Heart left ventricle (tissue), 16 donors: Measurements from ENCODE around the gene FAM149A. TPM values are rescaled to one million over a fixed set of nuclear protein-coding genes. Genes with fewer than 3 reads are reported as not detected.
A peak's percentile ranks its signal among the peaks of the same experiment; 100 is the strongest.

Experiments
- ATAC-seq, 4 donors: fragments of 200-7000 bp; cut with Tn5 transposase; one replicate each; pipeline ENCODE4 v1.9.1; 2020 to 2022; ENCODE audit warnings: moderate library complexity in 4 of 4, mild to moderate bottlenecking in 3 of 4, moderate number of reproducible peaks in 1 of 4
- DNase-seq, 5 donors: peaks; one replicate each; pipeline ENCODE4 v3.0.0-alpha.2; 2020
- H3K27ac ChIP-seq, 12 donors: fragments of 200-600 bp; sonication (generic) in 4 of 12; one replicate each; pipeline versions ENCODE4 v1.5.0 to v1.8.0; 2016 to 2022; ENCODE audit warnings: mild to moderate bottlenecking in 2 of 12
- H3K27me3 ChIP-seq, 9 donors: fragments of 200-600 bp; sonication (generic) in 2 of 9; one replicate each; pipeline versions ENCODE4 v1.5.1 to v1.8.0; 2016 to 2022; ENCODE audit warnings: mild to moderate bottlenecking in 3 of 9
- H3K36me3 ChIP-seq, 9 donors: fragments of 200-600 bp; sonication (generic) in 2 of 9; one replicate each; pipeline versions ENCODE4 v1.5.0 to v1.8.0; 2018 to 2022; ENCODE audit warnings: mild to moderate bottlenecking in 2 of 9
- H3K4me1 ChIP-seq, 12 donors: fragments of 200-600 bp; sonication (generic) in 4 of 12; one replicate each; pipeline versions ENCODE4 v1.5.0 to v1.8.0; 2016 to 2022; ENCODE audit warnings: mild to moderate bottlenecking in 3 of 12
- H3K4me3 ChIP-seq, 12 donors: fragments of 200-600 bp; sonication (generic) in 4 of 12; one replicate each; pipeline versions ENCODE4 v1.5.0 to v1.8.0; 2017 to 2022; ENCODE audit warnings: mild to moderate bottlenecking in 9 of 12, moderate library complexity in 4 of 12
- H3K9me3 ChIP-seq, 12 donors: fragments of 200-600 bp; sonication (generic) in 4 of 12; one replicate each; pipeline versions ENCODE4 v1.5.0 to v1.8.0; 2016 to 2022; ENCODE audit warnings: mild to moderate bottlenecking in 1 of 12
- CTCF ChIP-seq, 12 donors: fragments of 200-600 bp; sonication (generic) in 4 of 12; IDR thresholded peaks; one replicate each; pipeline versions ENCODE4 v1.5.0 to v1.8.0; 2018 to 2022; ENCODE audit warnings: antibody characterized with exemption in 12 of 12, mild to moderate bottlenecking in 5 of 12
- POLR2A ChIP-seq, 2 donors: fragments of 450-650 bp; IDR thresholded peaks; one replicate each; pipeline ENCODE4 v1.6.1; 2017; ENCODE audit warnings: antibody characterized with exemption in 2 of 2, mild to moderate bottlenecking in 2 of 2, moderate library complexity in 2 of 2
- WGBS, 4 donors: extraction: QIAGEN DNeasy Blood & Tissue Kit in 2 of 4; methylation state at CpG; one replicate each; pipeline versions ENCODE4 v1.1.5 to v1.1.7; 2013 to 2018; 5-methylcytosine and 5-hydroxymethylcytosine counted together
- intact Hi-C, 10 donors: fragments of 100-400 bp; cut with DNase I; formaldehyde crosslinking; loops; one replicate each; pipeline versions ENCODE4 v1.11.1 to v1.14.2; 2022
- polyA plus RNA-seq, 2 donors: library from polyadenylated mRNA; stranded (reverse); fragments of 200-250 nt; gene quantifications; one replicate each; pipeline ENCODE4 v1.2.3, GENCODE V29; 2013
- total RNA-seq, 9 donors: library from RNA; depleted of rRNA in 2 of 9; stranded (reverse); fragments of >200 nt in 2 of 9; fragmentation: NEBNext Ultra II Directional in 3 of 9; extraction: Animal tissue kit (Norgen Biotek cat#: 25700) in 3 of 9; gene quantifications; one replicate each; pipeline versions ENCODE4 v1.1.0 to v1.2.4, GENCODE V29; 2016 to 2023
- donor health status: ischemic (EF 13 %, LVEDD 7.1; RV severe dilation, severe dysfunction).
- donor health status: healthy with polysubstance abuse.
- donor health status: DM: no; HTN: yes; CAD: no.
- donor health status: DM: no; HTN: no; CAD: no.
- donor health status: ischemic (EF 25% LVEDD 6.9; RV normal size, moderate dysfunction).
- donor health status: ischemic (EF 25% LVEDD 5.7; RV mildly dilated, moderate dysfunction).
- donor health status: healthy.
- donor health status: DM: yes; HTN: yes; CAD: no.
- donor health status: ischemic (EF 35%, LVEDD 5.7; RV mildly dilated, moderate dysfunction).
- donor health status: nonischemic (EF 11% LVEDD 7.7; RV severe dilation, severe dysfunction).
- donor health status: DM: yes; HTN: yes; CAD: no.
- donor health status: PGD.
- donor health status: ischemic (EF 29% LVEDD 5.4; RV normal size, mild dysfunction).
- donor health status: nonischemic (EF 23%, LVEDD 6.1; RV moderate dilation, normal function).

Gene FAM149A
- total and polyA plus RNA-seq, 11 donors: 1.6 to 13.0 (median 7.8) TPM

DNA sequence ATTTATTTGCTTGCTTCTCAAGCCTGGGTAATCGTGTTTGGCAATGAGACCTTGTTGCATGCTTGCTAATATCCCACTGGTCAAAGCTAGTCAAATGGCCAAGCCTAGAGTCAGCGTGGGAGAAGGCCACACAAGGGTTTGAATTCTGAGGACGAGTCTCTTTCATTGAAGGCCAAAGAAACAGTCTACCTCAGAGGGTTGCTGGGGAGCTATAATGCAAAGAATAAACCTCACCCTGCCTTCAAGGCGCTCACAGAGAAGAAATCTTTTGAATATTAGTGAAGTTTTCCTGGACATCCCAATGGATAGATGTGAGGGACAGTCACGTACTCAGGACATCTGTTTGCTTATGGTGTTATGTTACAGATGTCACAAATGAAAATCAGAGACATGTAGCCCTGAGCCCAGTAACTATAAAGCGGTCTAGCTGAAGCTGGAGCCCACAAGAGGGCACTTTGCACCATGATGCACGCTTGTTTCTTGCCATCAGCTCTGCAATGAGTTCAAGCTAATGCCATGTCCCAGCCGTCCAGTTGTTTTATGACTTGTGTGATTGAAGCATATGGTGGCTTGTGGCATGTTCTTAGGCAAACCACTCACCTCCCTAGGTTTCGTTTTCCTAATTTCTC, 36.6 kb upstream of the FAM149A start:
- peak in 4 of 5 donors; percentile 50 to 62 (median 55) for DNase-seq
- Histone ChIP-seq H3K4me1 (peaks cover 0 to 20% (median 4%) of the 10 kb centered on the region in 12 donors), H3K36me3 (no peaks in the 10 kb centered on the region), H3K9me3 (no peaks in the 10 kb centered on the region), H3K27ac (peak overlapping the region in 6 of 12 donors; percentile 46 to 79 (median 72)), H3K4me3 (peak overlapping the region; percentile 19 to 71 (median 60)), H3K27me3 (no peaks in the 10 kb centered on the region)
- no peak for TF ChIP-seq POLR2A (IDR thresholded peaks at IDR 0.05)
- TF ChIP-seq CTCF (IDR thresholded peaks at IDR 0.05): peak; percentile 35 to 65 (median 53)
- intact Hi-C loops: loop anchor here in 9 of 10 donors (2.0 to 10.0 kb wide), 5 partner anchors 69 to 519 kb away; partner anchors contain the start of gene CYP4V2 (in 2 of the 9)
- WGBS, 4 donors: 53 to 61% (median 59%) methylated on average over 9 of the region's 9 CpGs
- peak; percentile 71 to 92 (median 91) for ATAC-seq

- H3K27ac ChIP-seq: peak within 1 kb of the TSS in 10 of 12 donors; percentile 19 to 79 (median 64)
- DNase-seq: no peak
- WGBS, 4 donors: 5 to 14% (median 9%) methylated on average over 12 of the region's 12 CpGs
Measured at GRCh38 chr4:186068581-186069348, 35.7 kb upstream of the FAM149A start, which contains the start of gene TLR3. TLR3 (plus strand) TSS chr4:186069156; CDS start chr4:186076620, 7,464 bp downstream.

DNA sequence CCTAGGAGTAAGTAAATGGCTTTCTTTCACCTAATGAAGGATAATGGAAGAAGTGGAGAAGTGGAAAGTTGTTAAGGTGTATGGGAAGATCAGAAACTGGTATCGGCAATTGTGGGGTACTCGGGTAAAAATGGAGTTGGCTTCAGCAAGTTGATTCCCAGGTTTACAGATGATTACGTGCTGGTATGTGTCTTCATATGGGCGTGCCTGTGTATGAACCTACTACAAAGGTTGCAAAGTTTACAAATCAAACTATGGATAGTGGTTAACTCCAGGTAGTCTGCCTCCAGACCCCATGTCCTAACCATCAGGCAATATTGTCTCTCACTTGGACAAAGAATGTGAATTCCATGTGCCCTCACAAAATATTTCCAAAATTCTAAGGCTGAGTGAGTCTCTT, 34.8 kb upstream of the FAM149A start:
- no peaks in the 10 kb centered on the region for H3K36me3 ChIP-seq
- TF ChIP-seq CTCF (IDR thresholded peaks at IDR 0.05) (no peak), POLR2A (IDR thresholded peaks at IDR 0.05) (no peak)
- no peaks in the 10 kb centered on the region for H3K27me3 ChIP-seq
- no peaks in the 10 kb centered on the region for H3K9me3 ChIP-seq
- H3K4me1 ChIP-seq: peaks cover 0 to 20% (median 4%) of the 10 kb centered on the region in 12 donors
- no peak for ATAC-seq
- 84 to 96% (median 88%) methylated on average over 4 of the region's 4 CpGs for WGBS, 4 donors
- H3K27ac ChIP-seq: peak overlapping the region in 3 of 12 donors; percentile 36 to 74 (median 68)
- intact Hi-C loops: loop anchor here in 9 of 10 donors (2.0 to 10.0 kb wide), 5 partner anchors 67 to 518 kb away; partner anchors contain the start of gene CYP4V2 (in 2 of the 9)
- no peak for DNase-seq
- H3K4me3 ChIP-seq: peak overlapping the region in 8 of 12 donors; percentile 48 to 71 (median 66)

More at GRCh38 chr4:186068581-186069348, 35.7 kb upstream of the FAM149A start, which contains the start of gene TLR3:
- TF ChIP-seq CTCF (IDR thresholded peaks at IDR 0.05): no peak
- TF ChIP-seq POLR2A (IDR thresholded peaks at IDR 0.05): no peak
- no peaks in the 10 kb centered on the region for H3K9me3 ChIP-seq
- intact Hi-C loops: loop anchor here in 9 of 10 donors (2.0 to 10.0 kb wide), 5 partner anchors 68 to 519 kb away; partner anchors contain the start of gene CYP4V2 (in 2 of the 9)
- peak within 1 kb of the TSS; percentile 19 to 71 (median 60) for H3K4me3 ChIP-seq
- H3K27me3 ChIP-seq: no peaks in the 10 kb centered on the region
- H3K36me3 ChIP-seq: no peaks in the 10 kb centered on the region
- H3K4me1 ChIP-seq: peaks cover 0 to 20% (median 4%) of the 10 kb centered on the region in 12 donors
- peak; percentile 20 to 61 (median 44) for ATAC-seq
